Gastrocnemius medialis (tissue), 4 donors: ENCODE data around the gene VEZT.

Experiments
- CTCF ChIP-seq, 5 experiments: fragments of 450-650 bp in 3 of 5; fragments of 200-600 bp in 2 of 5; sonication (generic) in 2 of 5; IDR thresholded peaks in 4 of 5; conservative IDR thresholded peaks in 1 of 5; 1 replicate in 4 of 5; 2 replicates in 1 of 5; pipeline ENCODE4 v1.5.1; 2016 to 2019; ENCODE audit warnings: antibody characterized with exemption in 5 of 5, mild to moderate bottlenecking in 3 of 5, moderate library complexity in 3 of 5
- POLR2A ChIP-seq, 2 donors: fragments of 450-650 bp; IDR thresholded peaks; one replicate each; pipeline ENCODE4 v1.6.1; 2017; ENCODE audit warnings: antibody characterized with exemption in 2 of 2, mild to moderate bottlenecking in 2 of 2, moderate library complexity in 2 of 2

- TF ChIP-seq POLR2A (IDR thresholded peaks at IDR 0.05) (no peak), CTCF (IDR thresholded peaks at IDR 0.05 in 4 of 5, conservative IDR thresholded peaks at IDR 0.05 in 1 of 5) (no peak)
These were observed 10.3 kb downstream of the VEZT start for GRCh38 chr12:95227818-95228356.
